Measurements from ENCODE around the gene AKT3.

The AKT3 gene

GRCh38 chr1:243716906-243717305 lies 133.1 kb downstream of the AKT3 start:
- TF ChIP-seq POLR2AphosphoS5 (IDR thresholded peaks at IDR 0.05; ENCODE audit: low read depth, low read length) (no peak), TAF1 (IDR thresholded peaks at IDR 0.05; ENCODE audit: borderline replicate concordance, insufficient read depth, low read length) (no peak), SIN3A (IDR thresholded peaks at IDR 0.05; ENCODE audit: borderline replicate concordance, insufficient read depth, low read length) (no peak)

GRCh38 chr1:243715285-243715684 lies 134.8 kb downstream of the AKT3 start:
- no peak for TF ChIP-seq FOXP2 (optimal IDR thresholded peaks at IDR 0.05; ENCODE audit: borderline replicate concordance, extremely low read depth, extremely low read length, insufficient read depth)

GRCh38 chr1:243713470-243714186 lies 136.4 kb downstream of the AKT3 start:
- TF ChIP-seq TAF1 (IDR thresholded peaks at IDR 0.05; ENCODE audit: borderline replicate concordance, insufficient read depth, low read length) (no peak), POLR2AphosphoS5 (IDR thresholded peaks at IDR 0.05; ENCODE audit: low read depth, low read length) (no peak), FOXP2 (optimal IDR thresholded peaks at IDR 0.05; ENCODE audit: borderline replicate concordance, extremely low read depth, extremely low read length, insufficient read depth) (no peak), REST (IDR thresholded peaks at IDR 0.05; ENCODE audit: insufficient read depth in 1 of 2, low read depth in 2 of 2, low read length in 2 of 2) (no peak), SIN3A (IDR thresholded peaks at IDR 0.05; ENCODE audit: borderline replicate concordance, insufficient read depth, low read length) (no peak)

GRCh38 chr1:243712941-243713340 lies 137.1 kb downstream of the AKT3 start:
- TF ChIP-seq SIN3A (IDR thresholded peaks at IDR 0.05; ENCODE audit: borderline replicate concordance, insufficient read depth, low read length), result no peak
- TF ChIP-seq REST (IDR thresholded peaks at IDR 0.05; ENCODE audit: insufficient read depth in 1 of 2, low read depth in 2 of 2, low read length in 2 of 2), result no peak
- TF ChIP-seq TAF1 (IDR thresholded peaks at IDR 0.05; ENCODE audit: borderline replicate concordance, insufficient read depth, low read length), result no peak
- no peak for TF ChIP-seq POLR2AphosphoS5 (IDR thresholded peaks at IDR 0.05; ENCODE audit: low read depth, low read length)
- TF ChIP-seq FOXP2 (optimal IDR thresholded peaks at IDR 0.05; ENCODE audit: borderline replicate concordance, extremely low read depth, extremely low read length, insufficient read depth), result no peak

GRCh38 chr1:243712242-243712641 lies 137.8 kb downstream of the AKT3 start:
- no peak for TF ChIP-seq POLR2AphosphoS5 (IDR thresholded peaks at IDR 0.05; ENCODE audit: low read depth, low read length)
- no peak for TF ChIP-seq REST (IDR thresholded peaks at IDR 0.05; ENCODE audit: insufficient read depth in 1 of 2, low read depth in 2 of 2, low read length in 2 of 2)
- TF ChIP-seq TAF1 (IDR thresholded peaks at IDR 0.05; ENCODE audit: borderline replicate concordance, insufficient read depth, low read length), result no peak
- no peak for TF ChIP-seq FOXP2 (optimal IDR thresholded peaks at IDR 0.05; ENCODE audit: borderline replicate concordance, extremely low read depth, extremely low read length, insufficient read depth)
- TF ChIP-seq SIN3A (IDR thresholded peaks at IDR 0.05; ENCODE audit: borderline replicate concordance, insufficient read depth, low read length), result no peak

- TF ChIP-seq FOXP2 (optimal IDR thresholded peaks at IDR 0.05; ENCODE audit: borderline replicate concordance, extremely low read depth, extremely low read length, insufficient read depth), result no peak
- no peak for TF ChIP-seq TAF1 (IDR thresholded peaks at IDR 0.05; ENCODE audit: borderline replicate concordance, insufficient read depth, low read length)
- TF ChIP-seq SIN3A (IDR thresholded peaks at IDR 0.05; ENCODE audit: borderline replicate concordance, insufficient read depth, low read length), result no peak
- no peak for TF ChIP-seq POLR2AphosphoS5 (IDR thresholded peaks at IDR 0.05; ENCODE audit: low read depth, low read length)
- no peak for TF ChIP-seq REST (IDR thresholded peaks at IDR 0.05; ENCODE audit: insufficient read depth in 1 of 2, low read depth in 2 of 2, low read length in 2 of 2)
These were observed 139.6 kb downstream of the AKT3 start for GRCh38 chr1:243710467-243710866.
